Kidney (tissue), 14 donors: ENCODE results near the gene VIT. TPM values are rescaled to one million over a fixed set of nuclear protein-coding genes. Genes with fewer than 3 reads are reported as not detected.

Source experiments
- DNase-seq, 5 donors: peaks; one replicate each; pipeline ENCODE4 v3.0.0-alpha.2; 2013 to 2020
- FAIRE-seq: peaks from 2 replicates; lab custom pipeline; 2012; peaks lifted over from hg19 to GRCh38; lab: Jason Lieb, UNC
- H3K27ac ChIP-seq, 2 donors: one replicate each; pipeline ENCODE4 v1.7.0; 2013; ENCODE audit warnings: low read depth in 2 of 2, low read length in 2 of 2, inconsistent platforms in 1 of 2
- H3K27me3 ChIP-seq: one replicate; pipeline ENCODE4 v1.7.1; 2013; ENCODE audit warnings: low read length, inconsistent platforms; ENCODE audit not compliant: control insufficient read depth, insufficient read depth
- H3K36me3 ChIP-seq, 3 donors: one replicate each; pipeline versions ENCODE4 v1.7.0 to v1.7.1; 2013; ENCODE audit warnings: low read length in 3 of 3, control low read depth in 1 of 3, inconsistent platforms in 1 of 3; ENCODE audit not compliant: insufficient read depth in 3 of 3, control insufficient read depth in 2 of 3
- H3K4me1 ChIP-seq, 3 donors: one replicate each; pipeline versions ENCODE4 v1.7.0 to v1.7.1; 2013; ENCODE audit warnings: low read length in 3 of 3, inconsistent platforms in 1 of 3, low read depth in 1 of 3; ENCODE audit not compliant: control insufficient read depth in 2 of 3, insufficient read depth in 2 of 3
- H3K4me3 ChIP-seq, 3 donors: one replicate each; pipeline versions ENCODE4 v1.7.0 to v1.8.1; 2013; ENCODE audit warnings: low read length in 3 of 3, control low read depth in 1 of 3, inconsistent platforms in 1 of 3
- H3K9ac ChIP-seq, 3 donors: one replicate each; pipeline versions ENCODE4 v1.7.0 to v1.7.1; 2013; ENCODE audit warnings: low read length in 3 of 3, control low read depth in 1 of 3, inconsistent platforms in 1 of 3
- H3K9me3 ChIP-seq, 3 donors: one replicate each; pipeline versions ENCODE4 v1.7.0 to v1.7.1; 2013; ENCODE audit warnings: low read length in 3 of 3, control low read depth in 1 of 3, inconsistent platforms in 1 of 3; ENCODE audit not compliant: control insufficient read depth in 2 of 3, insufficient read depth in 1 of 3
- CTCF ChIP-seq: IDR thresholded peaks from 3 replicates; pipeline ENCODE4 v1.5.1; 2012; ENCODE audit warnings: mild to moderate bottlenecking, moderate library complexity, borderline replicate concordance; ENCODE audit not compliant: insufficient read depth; ENCODE audit errors: extremely low read depth
- intact Hi-C: fragments of 100-400 bp; cut with DNase I; formaldehyde crosslinking; loops from one replicate; pipeline ENCODE4 v1.11.1; 2022
- polyA plus RNA-seq: library from polyadenylated mRNA; stranded (reverse); fragments of 350-450 nt; fragmentation: Illumina TruSeq; extraction: RNeasy Lipid Tissue Mini Kit (QIAGEN cat#74804); gene quantifications from one replicate; pipeline ENCODE4 v1.2.3, GENCODE V29; 2014; ENCODE audit warnings: low read depth, low replicate concordance; ENCODE audit not compliant: insufficient read depth
- total RNA-seq: library from RNA; stranded (reverse); fragmentation: NEBNext Ultra II Directional; extraction: Animal tissue kit (Norgen Biotek cat#: 25700); gene quantifications from one replicate; pipeline ENCODE4 v1.2.1, GENCODE V29; 2021
- donor health status: control.
- donor health status: control.
- donor health status: control.
- donor health status: control.
- donor health status: control.
- donor health status: DM: yes; HTN: yes; CAD: no.
- donor health status: Normal renal cell carcinoma (clear cell type).

The VIT gene
- total and polyA plus RNA-seq, 2 donors from 2014 or later = 0.15 TPM; not detected in 1

- H3K27ac ChIP-seq = no peak overlapping the region
- intact Hi-C loops = no loop called here
- FAIRE-seq = no peak
- H3K9me3 ChIP-seq = peaks cover 0 to 2% (median 0%) of the 10 kb centered on the region in 3 donors
- H3K27me3 ChIP-seq = no peaks in the 10 kb centered on the region
- no peak overlapping the region for H3K9ac ChIP-seq
- no peak for TF ChIP-seq CTCF
- no peaks in the 10 kb centered on the region for H3K36me3 ChIP-seq
- H3K4me1 ChIP-seq = no peaks in the 10 kb centered on the region
- DNase-seq = no peak
- no peak overlapping the region for H3K4me3 ChIP-seq
Observed at GRCh38 chr2:36716111-36716510, 19.6 kb downstream of the VIT start.

- Histone ChIP-seq H3K4me3 (no peak overlapping the region), H3K4me1 (no peaks in the 10 kb centered on the region), H3K9ac (no peak overlapping the region), H3K27ac (no peak overlapping the region), H3K27me3 (no peaks in the 10 kb centered on the region), H3K9me3 (no peaks in the 10 kb centered on the region), H3K36me3 (no peaks in the 10 kb centered on the region)
- intact Hi-C loops = no loop called here
- FAIRE-seq = no peak
- DNase-seq = no peak
- TF ChIP-seq CTCF = no peak
Observed at GRCh38 chr2:36717603-36718266, 21.2 kb downstream of the VIT start.

- H3K9ac ChIP-seq = no peak overlapping the region
- no peak for TF ChIP-seq CTCF
- no peaks in the 10 kb centered on the region for H3K36me3 ChIP-seq
- no peaks in the 10 kb centered on the region for H3K4me1 ChIP-seq
- H3K27ac ChIP-seq = no peak overlapping the region
- intact Hi-C loops = no loop called here
- H3K27me3 ChIP-seq = no peaks in the 10 kb centered on the region
- no peak for FAIRE-seq
- peaks cover 0 to 4% (median 0%) of the 10 kb centered on the region in 3 donors for H3K9me3 ChIP-seq
- H3K4me3 ChIP-seq = no peak overlapping the region
- no peak for DNase-seq
Observed at GRCh38 chr2:36727550-36727949, 31.0 kb downstream of the VIT start.
